Upper lobe of left lung (tissue), 6 donors: ENCODE data around the gene KRTAP4-9. TPM values are rescaled to one million over a fixed set of nuclear protein-coding genes. Genes with fewer than 3 reads are reported as not detected.
"Not testable (repeated sequence)": the region's sequence is repeated elsewhere in the genome, so short reads cannot be mapped to it uniquely, and the experiment has no call there.

Experiments used
- ATAC-seq, 2 donors: fragments of 200-7000 bp; cut with Tn5 transposase; one replicate each; pipeline ENCODE4 v1.9.1; 2022; ENCODE audit warnings: mild to moderate bottlenecking in 2 of 2, moderate library complexity in 2 of 2; ENCODE audit not compliant: low FRiP score in 2 of 2
- DNase-seq, 2 donors: peaks; one replicate each; pipeline ENCODE4 v3.0.0-alpha.2; 2019 to 2020
- H3K27ac ChIP-seq, 4 donors: fragments of 200-600 bp; sonication (generic); one replicate each; pipeline ENCODE4 v1.5.1; 2016 to 2019
- H3K27me3 ChIP-seq, 4 donors: fragments of 200-600 bp; sonication (generic); one replicate each; pipeline ENCODE4 v1.5.1; 2017 to 2019
- H3K36me3 ChIP-seq, 4 donors: fragments of 200-600 bp; sonication (generic); one replicate each; pipeline ENCODE4 v1.5.1; 2016 to 2019
- H3K4me1 ChIP-seq, 4 donors: fragments of 200-600 bp; sonication (generic); one replicate each; pipeline ENCODE4 v1.5.1; 2018 to 2019
- H3K4me3 ChIP-seq, 4 donors: fragments of 200-600 bp; sonication (generic); one replicate each; pipeline ENCODE4 v1.5.1; 2017 to 2019; ENCODE audit warnings: mild to moderate bottlenecking in 2 of 4, moderate library complexity in 1 of 4
- H3K9me3 ChIP-seq, 4 donors: fragments of 200-600 bp; sonication (generic); one replicate each; pipeline ENCODE4 v1.5.1; 2018 to 2019
- EP300 ChIP-seq, 4 donors: sonication (generic); formaldehyde crosslinking; IDR thresholded peaks; one replicate each; pipeline ENCODE4 v1.5.1; 2017; ENCODE audit warnings: antibody characterized with exemption in 4 of 4, control low read depth in 2 of 4
- POLR2A ChIP-seq, 4 donors: fragments of 450-650 bp; IDR thresholded peaks; one replicate each; pipeline ENCODE4 v1.5.1; 2016 to 2017; ENCODE audit warnings: antibody characterized with exemption in 4 of 4, mild to moderate bottlenecking in 2 of 4
- POLR2AphosphoS5 ChIP-seq, 2 donors: sonication (generic); formaldehyde crosslinking; IDR thresholded peaks; one replicate each; pipeline ENCODE4 v1.5.1; 2017; ENCODE audit warnings: antibody characterized with exemption in 2 of 2
- WGBS, 2 donors: methylation state at CpG; one replicate each; pipeline ENCODE4 v1.1.5; 2017 to 2018; 5-methylcytosine and 5-hydroxymethylcytosine counted together
- total RNA-seq, 6 donors: library from RNA; depleted of rRNA in 4 of 6; stranded (reverse); fragments of >200 nt in 4 of 6; gene quantifications; one replicate each; pipeline versions ENCODE4 v1.1.0 to v1.2.1, GENCODE V29; 2016 to 2021
- TF ChIP-seq, protein P1 (sequence below), 6 experiments: fragments of 450-650 bp in 4 of 6; fragments of 200-600 bp in 2 of 6; sonication (generic) in 2 of 6; IDR thresholded peaks; one replicate each; pipeline ENCODE4 v1.5.1; 2016 to 2019; ENCODE audit warnings: antibody characterized with exemption in 6 of 6
- donor health status: DM: no; HTN: no; CAD: no; lungs with moderate emphysema.
- donor health status: DM: no; HTN: yes; CAD: no; lungs with severe emphysema.

The KRTAP4-9 gene
- total RNA-seq, 6 donors from 2014 or later: not detected

DNA sequence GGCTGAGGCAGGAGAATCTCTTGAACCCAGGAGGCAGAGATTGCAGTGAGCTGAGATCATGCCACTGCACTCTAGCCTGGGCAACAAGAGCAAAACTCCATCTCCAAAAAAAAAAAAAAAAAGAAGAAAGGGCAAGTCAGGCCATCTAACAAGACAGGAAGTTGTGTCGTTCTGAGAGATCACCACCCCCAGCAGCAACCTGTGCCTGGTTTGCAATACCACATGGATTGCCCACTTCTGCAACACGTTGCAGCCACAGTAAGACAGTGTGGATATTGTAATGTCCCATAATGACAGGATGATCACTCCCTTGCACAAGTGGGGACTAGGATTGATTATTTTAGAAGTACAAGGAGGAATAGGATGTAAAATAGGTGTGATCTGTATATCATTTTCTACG, 36.2 kb upstream of the KRTAP4-9 start:
- Histone ChIP-seq H3K36me3 (no peaks in the 10 kb centered on the region), H3K9me3 (no peaks in the 10 kb centered on the region), H3K4me1 (no peaks in the 10 kb centered on the region), H3K27me3 (no peaks in the 10 kb centered on the region), H3K27ac (no peak overlapping the region), H3K4me3 (no peak overlapping the region)
- DNase-seq (no peak), ATAC-seq (no peak)
- TF ChIP-seq, protein P1, sequence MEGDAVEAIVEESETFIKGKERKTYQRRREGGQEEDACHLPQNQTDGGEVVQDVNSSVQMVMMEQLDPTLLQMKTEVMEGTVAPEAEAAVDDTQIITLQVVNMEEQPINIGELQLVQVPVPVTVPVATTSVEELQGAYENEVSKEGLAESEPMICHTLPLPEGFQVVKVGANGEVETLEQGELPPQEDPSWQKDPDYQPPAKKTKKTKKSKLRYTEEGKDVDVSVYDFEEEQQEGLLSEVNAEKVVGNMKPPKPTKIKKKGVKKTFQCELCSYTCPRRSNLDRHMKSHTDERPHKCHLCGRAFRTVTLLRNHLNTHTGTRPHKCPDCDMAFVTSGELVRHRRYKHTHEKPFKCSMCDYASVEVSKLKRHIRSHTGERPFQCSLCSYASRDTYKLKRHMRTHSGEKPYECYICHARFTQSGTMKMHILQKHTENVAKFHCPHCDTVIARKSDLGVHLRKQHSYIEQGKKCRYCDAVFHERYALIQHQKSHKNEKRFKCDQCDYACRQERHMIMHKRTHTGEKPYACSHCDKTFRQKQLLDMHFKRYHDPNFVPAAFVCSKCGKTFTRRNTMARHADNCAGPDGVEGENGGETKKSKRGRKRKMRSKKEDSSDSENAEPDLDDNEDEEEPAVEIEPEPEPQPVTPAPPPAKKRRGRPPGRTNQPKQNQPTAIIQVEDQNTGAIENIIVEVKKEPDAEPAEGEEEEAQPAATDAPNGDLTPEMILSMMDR (IDR thresholded peaks at IDR 0.05): no peak
- TF ChIP-seq POLR2A (IDR thresholded peaks at IDR 0.05) (no peak), POLR2AphosphoS5 (IDR thresholded peaks at IDR 0.05) (no peak), EP300 (IDR thresholded peaks at IDR 0.05) (no peak)
- 73 to 77% methylated on average over 3 of the region's 3 CpGs for WGBS, 2 donors

DNA sequence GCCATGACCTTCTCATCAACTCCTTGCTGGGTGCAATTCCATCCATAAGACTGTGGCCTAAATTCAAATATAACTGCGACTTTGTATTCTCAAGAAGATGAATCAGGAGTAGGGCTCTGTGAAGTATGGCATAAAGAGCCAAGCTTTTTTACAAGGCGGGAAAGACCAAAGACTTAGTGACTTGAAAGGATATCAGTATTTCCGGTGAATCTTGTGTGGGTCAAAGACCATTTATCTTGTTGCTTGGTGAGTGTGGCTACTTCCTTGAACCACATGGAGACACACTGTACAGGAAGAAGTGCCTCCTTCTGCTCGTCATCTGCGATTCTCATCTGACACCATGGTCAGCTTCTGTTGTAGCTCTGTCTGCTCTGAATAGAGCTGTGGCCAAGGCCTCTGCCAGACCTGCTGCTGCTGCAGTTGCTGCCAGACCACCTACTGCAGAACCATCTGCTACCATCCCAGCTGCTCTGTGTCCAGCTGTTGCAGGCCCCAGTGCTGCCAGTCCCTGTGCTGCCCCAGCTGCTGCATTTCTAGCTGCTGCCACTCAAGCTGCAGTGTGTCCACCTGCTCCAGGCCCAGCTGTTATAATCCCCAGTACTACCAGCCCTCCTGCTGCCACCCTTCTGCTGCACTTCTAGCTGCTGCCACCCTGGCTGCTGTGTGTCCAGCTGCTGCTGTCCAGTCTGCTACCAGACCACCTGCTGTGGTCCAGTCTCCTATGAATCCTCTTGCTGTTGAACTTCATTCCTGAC, 33.4 kb upstream of the KRTAP4-9 start:
- Histone ChIP-seq H3K9me3 (no peaks in the 10 kb centered on the region), H3K4me1 (no peaks in the 10 kb centered on the region), H3K36me3 (no peaks in the 10 kb centered on the region), H3K27me3 (no peaks in the 10 kb centered on the region), H3K4me3 (no peak overlapping the region), H3K27ac (no peak overlapping the region)
- ATAC-seq (no peak), DNase-seq (peak in 1 of 2 donors; percentile 27)
- WGBS, 2 donors: 67 to 75% methylated on average over 5 of the region's 5 CpGs
- TF ChIP-seq, protein P1 (IDR thresholded peaks at IDR 0.05): no peak
- TF ChIP-seq POLR2AphosphoS5 (IDR thresholded peaks at IDR 0.05) (no peak), POLR2A (IDR thresholded peaks at IDR 0.05) (no peak), EP300 (IDR thresholded peaks at IDR 0.05) (no peak)

DNA sequence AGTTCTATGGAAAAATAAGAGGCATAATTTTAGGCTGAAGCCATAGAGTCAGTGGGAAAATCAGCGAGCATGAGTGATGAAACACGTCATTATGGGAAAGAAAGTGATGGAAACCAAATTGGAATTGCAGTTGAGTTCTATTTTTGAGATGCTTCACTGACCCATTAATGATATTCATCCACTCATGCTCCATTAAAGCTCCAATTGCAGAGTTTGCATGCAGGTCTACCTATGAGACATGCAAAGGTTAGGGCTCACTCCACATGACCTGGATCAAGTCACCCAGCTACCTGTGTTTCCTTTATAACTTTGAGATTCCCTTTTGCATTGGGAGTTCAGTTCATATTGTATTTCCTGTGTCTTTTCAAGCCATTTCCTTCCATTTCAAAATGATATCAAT, 31.5 kb upstream of the KRTAP4-9 start:
- Histone ChIP-seq H3K4me3 (no peak overlapping the region), H3K4me1 (no peaks in the 10 kb centered on the region), H3K27me3 (no peaks in the 10 kb centered on the region), H3K9me3 (no peaks in the 10 kb centered on the region), H3K27ac (no peak overlapping the region), H3K36me3 (no peaks in the 10 kb centered on the region)
- DNase-seq (no peak), ATAC-seq (no peak)
- WGBS, 2 donors: 89 to 90% methylated on average over 2 of the region's 2 CpGs
- no peak for TF ChIP-seq POLR2AphosphoS5 (IDR thresholded peaks at IDR 0.05)
- no peak for TF ChIP-seq EP300 (IDR thresholded peaks at IDR 0.05)
- TF ChIP-seq POLR2A (IDR thresholded peaks at IDR 0.05): no peak
- TF ChIP-seq, protein P1 (IDR thresholded peaks at IDR 0.05): no peak

DNA sequence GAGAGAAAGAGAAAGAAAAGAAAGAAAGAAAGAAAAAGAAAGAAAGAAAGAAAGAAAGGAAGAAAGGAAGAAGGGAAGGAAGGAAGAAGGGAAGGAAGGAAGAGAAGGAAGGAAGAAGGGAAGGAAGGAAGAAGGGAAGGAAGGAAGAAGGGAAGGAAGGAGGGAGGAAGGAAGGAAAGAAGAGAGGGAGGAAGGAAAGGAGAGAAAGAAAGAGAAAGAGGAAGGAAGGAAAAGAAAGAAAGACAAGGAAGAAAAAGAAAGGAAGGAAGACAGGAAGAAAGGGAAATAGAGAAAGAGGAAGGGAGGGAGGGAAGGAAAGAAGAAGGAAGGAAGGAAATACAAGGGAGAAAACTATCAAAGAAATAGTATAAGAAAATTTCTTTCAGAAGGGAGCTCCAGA, 28.4 kb upstream of the KRTAP4-9 start:
- Histone ChIP-seq H3K9me3 (no peaks in the 10 kb centered on the region), H3K36me3 (no peaks in the 10 kb centered on the region), H3K27me3 (no peaks in the 10 kb centered on the region), H3K4me3 (no peak overlapping the region), H3K27ac (no peak overlapping the region), H3K4me1 (no peaks in the 10 kb centered on the region)
- ATAC-seq: no peak
- no peak for DNase-seq
- TF ChIP-seq POLR2AphosphoS5 (IDR thresholded peaks at IDR 0.05): no peak
- no peak for TF ChIP-seq EP300 (IDR thresholded peaks at IDR 0.05)
- no peak for TF ChIP-seq POLR2A (IDR thresholded peaks at IDR 0.05)
- TF ChIP-seq, protein P1 (IDR thresholded peaks at IDR 0.05): no peak

DNA sequence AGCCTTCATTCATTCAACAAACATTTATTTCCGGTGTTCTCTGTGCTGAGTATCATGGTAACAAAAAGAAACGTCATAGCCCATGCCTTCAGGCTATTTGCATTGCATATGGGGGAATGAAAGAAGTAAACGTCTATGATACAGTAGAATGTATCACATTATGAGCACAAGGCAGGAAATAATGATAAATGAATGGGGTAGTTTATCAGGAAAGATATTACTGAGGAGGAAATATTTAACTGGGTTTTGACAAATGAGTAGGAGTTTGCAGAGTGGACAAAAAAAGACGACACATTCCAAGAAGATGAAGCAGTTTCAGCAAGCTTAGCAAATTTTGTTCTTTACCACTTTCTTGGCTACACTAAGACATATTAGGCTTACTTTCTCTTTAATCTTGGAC, 22.6 kb upstream of the KRTAP4-9 start:
- no peaks in the 10 kb centered on the region for H3K9me3 ChIP-seq
- H3K27me3 ChIP-seq: no peaks in the 10 kb centered on the region
- WGBS, 2 donors: 46 to 47% methylated on average over 4 of the region's 4 CpGs
- no peaks in the 10 kb centered on the region for H3K4me1 ChIP-seq
- TF ChIP-seq EP300 (IDR thresholded peaks at IDR 0.05): no peak
- TF ChIP-seq, protein P1 (IDR thresholded peaks at IDR 0.05): no peak
- no peak for TF ChIP-seq POLR2AphosphoS5 (IDR thresholded peaks at IDR 0.05)
- no peak for TF ChIP-seq POLR2A (IDR thresholded peaks at IDR 0.05)
- H3K4me3 ChIP-seq: no peak overlapping the region
- H3K27ac ChIP-seq: no peak overlapping the region
- no peaks in the 10 kb centered on the region for H3K36me3 ChIP-seq
- DNase-seq (no peak), ATAC-seq (no peak)

DNA sequence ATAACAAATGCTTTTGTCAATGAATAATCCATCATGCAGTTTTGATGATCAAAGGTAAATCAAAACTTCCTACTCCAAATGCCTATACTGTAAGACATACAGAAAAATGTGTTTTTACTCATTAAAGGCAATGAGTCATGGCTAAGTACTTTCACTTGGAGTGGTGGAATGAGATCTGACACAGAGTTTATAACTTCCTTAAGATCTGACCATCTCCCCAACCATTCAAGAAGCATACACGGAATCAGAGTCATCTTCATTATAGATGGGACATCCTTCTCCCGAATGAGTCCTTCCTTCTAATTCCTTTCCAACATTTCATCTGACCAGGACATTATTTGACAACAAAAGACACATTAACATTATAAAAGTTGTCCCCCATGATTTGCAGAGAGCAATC, 21.8 kb upstream of the KRTAP4-9 start:
- not testable (repeated sequence) for H3K9me3 ChIP-seq, H3K4me1 ChIP-seq, H3K4me3 ChIP-seq, H3K27me3 ChIP-seq, H3K36me3 ChIP-seq, ATAC-seq, DNase-seq, H3K27ac ChIP-seq
- 71 to 74% methylated on average over 2 of the region's 2 CpGs for WGBS, 2 donors

DNA sequence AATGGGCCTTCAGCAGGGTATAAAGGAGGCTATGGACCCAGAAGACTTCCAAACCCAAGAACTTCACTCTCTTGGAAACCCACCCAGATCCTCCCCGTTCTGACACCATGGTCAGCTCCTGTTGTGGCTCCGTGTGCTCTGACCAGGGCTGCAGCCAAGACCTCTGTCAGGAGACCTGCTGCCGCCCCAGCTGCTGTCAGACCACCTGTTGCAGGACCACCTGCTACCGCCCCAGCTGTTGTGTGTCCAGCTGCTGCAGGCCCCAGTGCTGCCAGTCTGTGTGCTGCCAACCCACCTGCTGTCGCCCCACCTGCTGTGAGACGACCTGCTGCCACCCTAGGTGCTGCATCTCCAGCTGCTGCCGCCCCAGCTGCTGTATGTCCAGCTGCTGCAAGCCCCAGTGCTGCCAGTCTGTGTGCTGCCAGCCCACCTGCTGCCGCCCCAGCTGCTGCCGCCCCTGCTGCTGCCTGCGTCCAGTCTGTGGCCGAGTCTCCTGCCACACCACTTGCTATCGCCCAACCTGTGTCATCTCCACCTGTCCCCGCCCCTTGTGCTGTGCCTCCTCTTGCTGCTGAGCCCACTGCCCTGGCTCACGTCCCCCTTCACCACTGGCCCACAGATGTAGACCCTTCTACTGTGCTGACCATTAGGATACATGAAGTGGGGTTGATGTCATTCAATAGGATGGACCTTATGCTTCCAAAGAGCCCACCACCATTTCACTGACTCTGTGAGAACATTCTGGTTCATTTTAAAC, 20.9 kb upstream of the KRTAP4-9 start, which contains the start of gene KRTAP4-7:
TSS of gene KRTAP4-7 (plus strand) at position 51 of the 757 bp plus-strand sequence. CDS start at position 108, 57 bp downstream.
- H3K36me3 ChIP-seq, H3K27ac ChIP-seq, H3K4me3 ChIP-seq, H3K9me3 ChIP-seq, H3K4me1 ChIP-seq, ATAC-seq, H3K27me3 ChIP-seq: not testable (repeated sequence)
- DNase-seq: peak in 1 of 2 donors; percentile 33
- WGBS, 2 donors: 76 to 81% methylated on average over 2 to 8 of the region's 14 CpGs
